Stimulated activated CD8-positive, alpha-beta memory T cell treated with anti-CD3 and anti-CD28 coated beads, Interleukin-2, amount 100 ng/mL, for 1 hour (primary cell): Measurements from ENCODE around the gene ABCC4.

Source experiments
- DNase-seq, 2 donors: peaks; one replicate each; pipeline ENCODE4 v3.0.0-alpha.2; 2020; ENCODE audit warnings: low read depth in 2 of 2

The ABCC4 gene, protein sequence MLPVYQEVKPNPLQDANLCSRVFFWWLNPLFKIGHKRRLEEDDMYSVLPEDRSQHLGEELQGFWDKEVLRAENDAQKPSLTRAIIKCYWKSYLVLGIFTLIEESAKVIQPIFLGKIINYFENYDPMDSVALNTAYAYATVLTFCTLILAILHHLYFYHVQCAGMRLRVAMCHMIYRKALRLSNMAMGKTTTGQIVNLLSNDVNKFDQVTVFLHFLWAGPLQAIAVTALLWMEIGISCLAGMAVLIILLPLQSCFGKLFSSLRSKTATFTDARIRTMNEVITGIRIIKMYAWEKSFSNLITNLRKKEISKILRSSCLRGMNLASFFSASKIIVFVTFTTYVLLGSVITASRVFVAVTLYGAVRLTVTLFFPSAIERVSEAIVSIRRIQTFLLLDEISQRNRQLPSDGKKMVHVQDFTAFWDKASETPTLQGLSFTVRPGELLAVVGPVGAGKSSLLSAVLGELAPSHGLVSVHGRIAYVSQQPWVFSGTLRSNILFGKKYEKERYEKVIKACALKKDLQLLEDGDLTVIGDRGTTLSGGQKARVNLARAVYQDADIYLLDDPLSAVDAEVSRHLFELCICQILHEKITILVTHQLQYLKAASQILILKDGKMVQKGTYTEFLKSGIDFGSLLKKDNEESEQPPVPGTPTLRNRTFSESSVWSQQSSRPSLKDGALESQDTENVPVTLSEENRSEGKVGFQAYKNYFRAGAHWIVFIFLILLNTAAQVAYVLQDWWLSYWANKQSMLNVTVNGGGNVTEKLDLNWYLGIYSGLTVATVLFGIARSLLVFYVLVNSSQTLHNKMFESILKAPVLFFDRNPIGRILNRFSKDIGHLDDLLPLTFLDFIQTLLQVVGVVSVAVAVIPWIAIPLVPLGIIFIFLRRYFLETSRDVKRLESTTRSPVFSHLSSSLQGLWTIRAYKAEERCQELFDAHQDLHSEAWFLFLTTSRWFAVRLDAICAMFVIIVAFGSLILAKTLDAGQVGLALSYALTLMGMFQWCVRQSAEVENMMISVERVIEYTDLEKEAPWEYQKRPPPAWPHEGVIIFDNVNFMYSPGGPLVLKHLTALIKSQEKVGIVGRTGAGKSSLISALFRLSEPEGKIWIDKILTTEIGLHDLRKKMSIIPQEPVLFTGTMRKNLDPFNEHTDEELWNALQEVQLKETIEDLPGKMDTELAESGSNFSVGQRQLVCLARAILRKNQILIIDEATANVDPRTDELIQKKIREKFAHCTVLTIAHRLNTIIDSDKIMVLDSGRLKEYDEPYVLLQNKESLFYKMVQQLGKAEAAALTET (N-terminal part only)

DNA sequence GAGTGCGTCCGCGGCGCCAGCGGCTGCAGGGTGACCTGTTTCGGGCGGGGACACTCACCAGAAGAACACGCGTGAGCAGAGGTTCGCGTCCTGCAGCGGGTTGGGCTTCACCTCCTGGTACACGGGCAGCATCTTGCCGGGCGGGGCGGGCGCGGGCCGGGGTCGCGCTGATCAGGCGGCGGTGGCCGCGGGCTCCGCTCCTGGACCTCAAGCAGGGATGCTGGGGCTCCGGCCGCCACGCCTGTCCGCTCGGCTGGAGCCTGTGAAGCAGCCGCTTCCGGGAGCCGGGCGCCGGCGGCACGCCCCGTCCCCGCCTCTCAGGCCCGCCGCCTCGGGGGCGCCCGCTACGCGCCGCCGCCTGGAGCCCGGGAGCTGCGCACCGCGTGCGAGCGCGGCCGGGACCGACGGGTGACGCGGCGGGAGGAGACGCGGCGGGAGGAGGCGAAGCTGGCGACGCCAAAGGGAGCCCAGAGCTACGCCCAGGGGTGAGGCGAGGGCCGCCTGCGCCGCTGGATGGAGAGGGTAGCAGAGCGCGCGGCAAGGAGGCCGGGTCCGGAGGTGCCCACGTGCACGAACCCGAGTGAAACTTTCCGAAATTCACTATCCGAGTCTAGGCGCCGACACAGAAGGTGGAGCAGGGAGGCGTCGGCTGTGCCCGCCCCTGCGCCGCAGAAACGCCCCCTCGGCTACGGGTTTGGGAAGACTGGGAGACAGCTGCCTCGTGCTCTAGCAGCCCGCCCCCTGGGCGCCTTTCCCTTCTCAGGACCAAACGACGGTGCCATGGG lies at the start of gene ABCC4:
Gene ABCC4, minus strand, starts transcription at position 269 of the 785 bp plus-strand sequence. Its CDS starts 137 bp downstream, at position 132.
- DNase-seq: peak; percentile 2 to 9

DNA sequence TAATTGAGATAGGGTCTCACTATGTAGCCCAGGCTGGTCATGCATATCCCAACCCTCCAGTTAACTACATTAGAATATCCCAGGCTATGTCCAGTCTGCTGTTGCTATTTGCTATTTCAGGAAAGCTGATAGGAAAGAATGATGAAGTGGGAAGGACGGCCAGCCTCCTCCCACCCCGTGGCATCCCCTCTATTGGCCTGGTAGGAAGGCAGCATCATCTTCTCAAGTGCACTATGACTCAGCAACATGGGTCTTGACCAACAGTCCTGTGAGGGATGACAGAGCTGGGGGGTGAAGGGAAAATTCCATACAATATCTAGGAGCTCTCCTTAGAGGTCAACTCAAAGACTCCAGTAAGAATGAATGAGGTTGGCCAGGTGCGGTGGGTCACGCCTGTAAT lies 48.0 kb upstream of the ABCC4 start:
- DNase-seq: no peak

GRCh38 chr13:95343944-95344343 lies 42.7 kb upstream of the ABCC4 start:
- DNase-seq: no peak

- no peak for DNase-seq
These were observed 40.2 kb upstream of the ABCC4 start for GRCh38 chr13:95341441-95341840.

DNA sequence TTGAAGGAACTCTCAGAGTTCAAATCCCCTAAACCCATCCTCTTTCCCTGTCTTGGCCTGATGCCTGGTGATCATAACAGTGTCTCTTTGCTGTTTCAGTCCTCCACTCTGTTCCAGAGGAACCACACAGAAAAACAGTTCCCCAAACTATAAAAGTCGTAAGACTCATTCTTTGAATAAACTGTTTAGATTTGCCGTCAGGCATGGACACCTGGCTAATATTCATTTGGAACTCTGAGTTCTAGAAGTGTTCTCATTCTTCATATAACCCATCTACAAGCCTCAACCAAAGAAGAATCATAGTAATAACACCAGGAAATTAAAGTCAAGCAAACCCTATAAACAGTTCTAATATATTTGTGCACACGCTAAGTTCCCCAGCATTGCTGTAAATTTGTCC lies 37.7 kb upstream of the ABCC4 start:
- DNase-seq: no peak

DNA sequence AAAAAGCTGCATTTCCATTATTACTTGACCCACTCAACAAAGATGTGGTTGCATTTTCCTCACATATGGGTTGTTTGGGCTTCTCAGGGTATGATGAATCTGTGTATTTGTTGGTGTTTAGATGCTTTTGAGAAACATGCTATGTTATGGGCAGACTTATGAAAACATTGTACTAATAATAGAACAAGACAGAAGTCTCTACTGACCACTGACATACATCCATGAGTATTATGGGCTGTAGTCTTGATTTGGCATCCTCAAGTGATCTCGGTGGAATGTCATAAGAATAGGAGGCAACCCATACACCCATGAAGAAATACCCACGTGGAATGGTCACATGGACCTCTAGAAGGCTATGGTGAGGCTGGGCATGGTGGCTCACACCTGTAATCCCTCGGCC lies 36.3 kb upstream of the ABCC4 start:
- DNase-seq: no peak

- no peak for DNase-seq
These were observed 34.4 kb upstream of the ABCC4 start for GRCh38 chr13:95335667-95336066.

DNA sequence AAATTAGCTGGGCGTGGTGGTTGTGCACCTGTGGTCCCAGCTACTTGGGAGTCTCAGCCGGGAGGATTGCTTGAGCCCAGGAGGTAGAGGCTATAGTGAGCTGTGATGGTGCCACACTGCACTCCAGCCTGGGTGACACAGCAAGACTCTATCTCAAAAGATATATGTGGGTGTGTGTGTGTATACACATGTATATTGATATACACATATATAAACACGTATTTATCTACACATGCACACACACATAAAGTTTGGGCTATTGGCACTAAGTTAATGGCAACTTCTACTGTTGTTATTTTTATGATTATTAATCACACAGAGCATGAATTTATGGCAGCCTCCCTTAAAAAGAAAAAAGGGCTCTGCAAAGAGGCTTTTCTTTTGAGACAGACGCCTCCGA lies 27.1 kb upstream of the ABCC4 start:
- no peak for DNase-seq

- no peak for DNase-seq
These were observed 25.9 kb upstream of the ABCC4 start for GRCh38 chr13:95327190-95327589.

DNA sequence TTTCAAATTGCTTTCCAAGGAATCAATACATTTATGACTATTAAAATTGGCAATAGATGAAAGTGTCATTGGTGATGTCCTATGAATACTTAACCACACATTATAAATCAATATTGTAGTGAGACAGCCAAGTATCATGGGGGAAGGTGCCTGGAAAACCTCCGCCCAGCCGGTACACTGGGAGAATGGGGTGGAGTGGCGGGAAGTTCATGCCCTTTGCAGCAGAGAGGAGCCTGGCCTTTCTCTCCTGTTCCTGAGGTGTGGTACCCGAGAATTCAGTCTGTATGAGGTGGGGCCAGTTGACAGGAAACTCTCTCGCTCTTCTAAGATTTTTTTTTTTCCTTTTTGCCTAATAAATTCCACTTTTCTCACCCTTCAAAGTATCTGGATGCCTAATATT lies 25.4 kb upstream of the ABCC4 start:
- DNase-seq: no peak

- no peak for DNase-seq
These were observed 24.2 kb upstream of the ABCC4 start for GRCh38 chr13:95325485-95325884.

- DNase-seq: no peak
These were observed 22.8 kb upstream of the ABCC4 start for GRCh38 chr13:95323930-95324662.

- no peak for DNase-seq
These were observed 18.5 kb upstream of the ABCC4 start for GRCh38 chr13:95319551-95320274.

- DNase-seq: no peak
These were observed 16.1 kb upstream of the ABCC4 start for GRCh38 chr13:95317039-95317989.

DNA sequence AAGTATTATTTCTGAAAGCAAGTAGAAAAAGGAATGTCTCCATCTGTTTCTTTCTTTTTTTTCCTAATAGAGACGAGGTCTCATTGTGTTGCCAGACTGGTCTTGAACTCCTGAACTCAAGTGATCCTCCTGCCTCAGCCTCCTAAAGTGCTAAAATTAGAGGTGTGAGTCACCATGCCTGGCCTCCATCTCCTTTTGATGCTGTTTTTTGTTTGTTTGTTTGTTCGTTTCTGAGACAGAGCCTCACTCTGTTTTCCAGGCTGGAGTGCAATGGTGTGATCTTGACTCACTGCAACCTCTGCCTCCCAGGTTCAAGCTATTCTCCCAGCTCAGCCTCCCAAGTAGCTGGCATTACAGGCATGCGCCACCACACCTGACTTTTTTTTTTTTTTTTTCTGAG lies 14.5 kb upstream of the ABCC4 start:
- DNase-seq: no peak

- no peak for DNase-seq
These were observed 6.3 kb upstream of the ABCC4 start for GRCh38 chr13:95307507-95307906.

DNA sequence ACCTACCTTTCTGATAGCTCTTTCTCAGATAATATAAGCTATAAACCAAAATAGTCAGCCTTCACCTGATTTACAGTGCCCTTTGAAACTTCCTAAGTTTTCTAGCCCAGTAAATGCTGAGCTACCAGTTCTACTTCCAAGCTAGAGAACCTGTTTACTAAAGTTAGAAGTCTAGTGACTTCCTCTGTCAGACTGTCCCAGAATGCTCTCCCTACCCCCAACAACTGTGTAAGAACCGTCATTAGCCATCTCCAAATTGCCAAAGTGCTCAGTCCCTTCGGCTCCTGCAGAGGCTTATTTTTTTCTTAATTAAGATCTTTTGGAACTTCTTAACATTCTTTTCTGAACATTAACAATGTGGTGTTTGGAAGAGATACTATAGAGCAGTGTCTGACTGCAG lies 3.2 kb upstream of the ABCC4 start:
- DNase-seq: no peak

DNA sequence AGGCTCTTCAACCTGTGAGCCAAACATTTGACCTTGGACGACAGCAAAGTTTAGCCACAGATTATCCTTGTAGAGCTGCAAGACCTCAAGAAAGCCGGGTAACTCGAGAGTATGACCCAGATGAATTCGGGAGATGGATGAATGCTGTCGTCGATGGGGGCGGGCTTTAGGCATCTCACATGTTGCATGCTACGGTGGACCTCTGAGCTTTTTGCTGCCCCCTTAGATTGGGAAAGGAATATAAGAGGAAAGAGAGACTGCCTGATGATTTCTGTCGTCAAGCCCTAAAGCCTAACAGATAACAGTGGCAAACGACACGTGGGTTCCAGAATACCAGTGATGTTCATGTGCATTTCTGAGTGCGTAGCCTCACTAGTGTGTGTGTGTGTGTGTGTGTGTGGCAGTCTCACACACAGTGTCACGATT lies 730 bp upstream of the ABCC4 start:
- no peak for DNase-seq
